Duodenal mucosa (tissue), 2 donors: ENCODE results near the gene MARCHF3.
"Not testable (repeated sequence)": the region's sequence is repeated elsewhere in the genome, so short reads cannot be mapped to it uniquely, and the experiment has no call there.

Experiments used
- H3K27ac ChIP-seq: one replicate; pipeline ENCODE4 v1.7.0; 2013; ENCODE audit warnings: low read depth, low read length
- H3K27me3 ChIP-seq, 2 donors: one replicate each; pipeline ENCODE4 v1.7.0; 2013; ENCODE audit warnings: low read length in 2 of 2, control low read depth in 1 of 2; ENCODE audit not compliant: insufficient read depth in 2 of 2, control insufficient read depth in 1 of 2
- H3K36me3 ChIP-seq, 2 donors: one replicate each; pipeline ENCODE4 v1.7.0; 2013; ENCODE audit warnings: low read length in 2 of 2, control low read depth in 1 of 2; ENCODE audit not compliant: insufficient read depth in 2 of 2, control insufficient read depth in 1 of 2
- H3K4me1 ChIP-seq, 2 donors: one replicate each; pipeline ENCODE4 v1.7.0; 2013; ENCODE audit warnings: low read length in 2 of 2, control low read depth in 1 of 2; ENCODE audit not compliant: insufficient read depth in 2 of 2, control insufficient read depth in 1 of 2
- H3K4me3 ChIP-seq, 2 donors: one replicate each; pipeline ENCODE4 v1.7.0; 2013; ENCODE audit warnings: low read length in 2 of 2, low read depth in 1 of 2
- H3K9ac ChIP-seq, 2 donors: one replicate each; pipeline ENCODE4 v1.7.0; 2013; ENCODE audit warnings: low read length in 2 of 2, low read depth in 1 of 2
- H3K9me3 ChIP-seq, 2 donors: one replicate each; pipeline ENCODE4 v1.7.0; 2013; ENCODE audit warnings: low read length in 2 of 2, control low read depth in 1 of 2; ENCODE audit not compliant: control insufficient read depth in 1 of 2

The MARCHF3 gene

DNA sequence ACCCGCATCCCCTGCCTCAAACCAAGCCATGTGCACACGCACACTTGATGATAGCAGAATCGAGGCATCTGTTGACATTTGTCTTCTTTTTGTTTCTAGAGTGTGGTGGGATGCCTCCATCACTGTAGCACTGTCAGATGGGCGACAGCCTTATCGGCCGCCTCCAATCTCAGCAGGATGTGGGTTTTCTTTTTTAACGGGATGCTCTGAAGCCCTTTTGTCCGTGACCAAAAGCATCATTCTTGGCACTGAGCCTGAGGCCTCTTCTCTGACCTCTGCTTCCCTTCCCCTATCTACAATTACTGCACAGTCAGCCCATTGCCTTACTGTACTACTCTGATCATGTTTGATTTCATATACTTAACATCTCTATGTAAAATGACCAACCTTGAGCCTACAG lies 175.1 kb downstream of the MARCHF3 start:
- no peaks in the 10 kb centered on the region for H3K9me3 ChIP-seq

DNA sequence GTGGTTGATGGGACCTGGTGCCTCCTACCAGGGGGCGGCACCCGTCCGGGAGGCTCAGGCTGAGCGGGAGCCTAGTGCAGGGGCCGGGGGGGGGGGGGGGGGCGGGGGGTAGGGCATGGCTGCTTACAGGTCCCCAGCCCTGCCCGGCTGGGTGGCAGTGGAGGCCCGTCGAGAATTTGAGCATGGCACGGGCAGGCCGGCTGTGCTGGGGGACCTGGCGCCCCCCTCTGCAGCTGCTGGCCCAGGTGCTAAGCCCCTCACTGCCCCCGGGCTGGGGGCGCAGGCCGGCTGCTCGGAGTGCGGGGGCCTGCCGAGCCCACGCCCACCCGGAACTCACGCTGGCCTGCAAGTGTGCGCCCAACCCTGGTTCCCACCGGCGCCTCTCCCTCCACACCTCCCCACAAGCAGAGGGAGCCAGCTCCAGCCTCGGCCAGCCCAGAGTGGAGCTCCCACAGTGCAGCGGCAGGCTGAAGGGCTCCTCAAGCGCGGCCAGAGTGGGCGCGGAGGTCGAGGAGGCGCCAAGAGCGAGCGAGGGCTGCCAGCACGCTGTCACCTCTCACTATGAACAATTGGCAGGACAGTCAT lies 175.7 kb downstream of the MARCHF3 start:
- H3K4me3 ChIP-seq: no peak overlapping the region
- no peaks in the 10 kb centered on the region for H3K27me3 ChIP-seq
- H3K9me3 ChIP-seq: no peaks in the 10 kb centered on the region
- no peaks in the 10 kb centered on the region for H3K36me3 ChIP-seq
- H3K9ac ChIP-seq: no peak overlapping the region
- no peak overlapping the region for H3K27ac ChIP-seq
- H3K4me1 ChIP-seq: peaks cover 0 to 8% of the 10 kb centered on the region in 2 donors

More for the DNA sequence above, 175.1 kb downstream of the MARCHF3 start:
- Histone ChIP-seq H3K4me1 (peaks cover 0 to 8% of the 10 kb centered on the region in 2 donors), H3K9ac (no peak overlapping the region), H3K4me3 (no peak overlapping the region), H3K27me3 (no peaks in the 10 kb centered on the region), H3K36me3 (no peaks in the 10 kb centered on the region), H3K27ac (no peak overlapping the region)

DNA sequence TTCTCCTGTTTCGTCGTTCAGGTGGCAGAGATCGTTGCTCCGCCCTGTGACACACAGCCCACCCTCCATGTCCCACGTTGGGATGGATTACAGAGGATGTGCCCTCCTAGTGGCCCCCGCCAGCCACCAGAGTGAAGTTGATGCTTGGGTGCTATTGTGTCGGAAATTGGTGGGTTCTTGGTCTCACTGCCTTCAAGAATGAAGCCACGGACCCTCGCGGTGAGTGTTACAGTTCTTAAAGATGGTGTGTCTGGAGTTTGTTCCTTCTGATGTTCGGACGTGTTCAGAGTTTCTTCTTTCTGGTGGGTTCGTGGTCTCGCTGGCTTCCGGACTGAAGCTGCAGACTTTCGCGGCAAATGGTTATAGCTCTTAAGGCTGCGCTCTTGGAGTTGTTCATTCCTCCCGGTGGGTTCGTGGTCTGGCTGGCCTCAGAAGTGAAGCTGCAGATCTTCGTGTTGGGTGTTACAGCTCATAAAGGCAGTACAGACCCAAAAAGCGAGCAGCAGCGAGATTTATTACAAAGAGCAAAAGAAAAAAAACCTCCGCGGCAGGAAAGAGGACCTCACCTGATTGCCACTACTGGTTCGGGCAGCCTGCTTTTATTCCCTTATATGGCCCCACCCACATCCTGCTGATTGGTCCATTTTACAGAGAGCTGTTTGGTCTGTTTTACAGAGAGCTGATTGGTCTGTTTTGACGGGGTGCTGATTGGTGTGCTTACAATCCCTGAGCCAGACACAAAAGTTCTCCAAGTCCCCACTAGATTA lies 176.6 kb downstream of the MARCHF3 start:
- not testable (repeated sequence) for H3K27me3 ChIP-seq, H3K9ac ChIP-seq, H3K4me3 ChIP-seq, H3K9me3 ChIP-seq, H3K36me3 ChIP-seq, H3K27ac ChIP-seq
- H3K4me1 ChIP-seq: peaks cover 7 to 14% of the 10 kb centered on the region in 2 donors

DNA sequence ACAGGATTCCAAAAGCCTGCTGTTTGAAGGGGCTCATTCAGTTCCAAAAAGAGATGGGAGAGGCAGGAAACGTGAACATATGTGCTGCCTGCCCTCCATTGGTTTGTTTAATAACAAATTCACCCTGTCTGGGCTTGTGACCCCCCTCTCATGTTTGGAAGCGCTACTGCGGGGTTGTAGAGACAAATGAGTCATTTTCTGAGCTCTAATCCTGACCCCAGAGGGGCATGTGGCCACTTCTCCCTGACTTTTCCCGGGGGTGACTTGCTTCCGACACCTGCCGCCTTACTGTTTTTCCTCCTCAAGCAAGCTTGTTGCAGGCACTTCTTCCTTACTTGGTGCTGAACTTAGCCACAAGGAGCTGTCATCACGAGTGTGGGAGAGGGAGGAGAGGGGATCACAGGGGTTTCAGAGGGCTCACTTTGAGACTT lies 177.5 kb downstream of the MARCHF3 start:
- Histone ChIP-seq H3K36me3 (no peaks in the 10 kb centered on the region), H3K9ac (no peak overlapping the region), H3K27ac (no peak overlapping the region), H3K4me1 (peaks cover 8 to 14% of the 10 kb centered on the region in 2 donors), H3K27me3 (no peaks in the 10 kb centered on the region), H3K4me3 (no peak overlapping the region), H3K9me3 (no peaks in the 10 kb centered on the region)

DNA sequence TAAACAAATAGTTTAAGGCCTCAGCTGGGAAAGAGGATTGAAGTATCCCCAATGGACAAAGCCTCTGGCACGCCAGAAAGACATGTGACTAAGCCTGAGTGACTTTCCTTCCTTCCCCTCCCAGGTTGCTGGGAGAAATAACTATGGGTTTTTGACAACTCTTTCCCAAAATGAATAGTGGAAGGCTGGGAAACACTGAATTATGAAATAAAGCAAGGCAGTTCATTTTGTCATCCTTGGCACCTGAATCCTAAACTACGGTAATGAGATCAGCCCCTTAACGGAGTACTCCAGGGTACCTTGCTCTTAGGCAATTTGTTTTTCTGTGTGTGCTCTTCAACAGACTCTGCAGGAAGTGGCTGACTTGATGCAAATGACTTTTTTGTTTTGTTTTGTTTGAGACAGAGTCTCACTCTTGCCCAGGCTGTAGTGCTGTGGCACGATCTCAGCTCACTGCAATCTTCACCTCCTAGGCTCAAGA lies 178.2 kb downstream of the MARCHF3 start:
- Histone ChIP-seq H3K36me3 (no peaks in the 10 kb centered on the region), H3K9me3 (no peaks in the 10 kb centered on the region), H3K4me1 (peaks cover 8 to 16% of the 10 kb centered on the region in 2 donors), H3K9ac (no peak overlapping the region), H3K27me3 (no peaks in the 10 kb centered on the region), H3K4me3 (no peak overlapping the region), H3K27ac (no peak overlapping the region)

DNA sequence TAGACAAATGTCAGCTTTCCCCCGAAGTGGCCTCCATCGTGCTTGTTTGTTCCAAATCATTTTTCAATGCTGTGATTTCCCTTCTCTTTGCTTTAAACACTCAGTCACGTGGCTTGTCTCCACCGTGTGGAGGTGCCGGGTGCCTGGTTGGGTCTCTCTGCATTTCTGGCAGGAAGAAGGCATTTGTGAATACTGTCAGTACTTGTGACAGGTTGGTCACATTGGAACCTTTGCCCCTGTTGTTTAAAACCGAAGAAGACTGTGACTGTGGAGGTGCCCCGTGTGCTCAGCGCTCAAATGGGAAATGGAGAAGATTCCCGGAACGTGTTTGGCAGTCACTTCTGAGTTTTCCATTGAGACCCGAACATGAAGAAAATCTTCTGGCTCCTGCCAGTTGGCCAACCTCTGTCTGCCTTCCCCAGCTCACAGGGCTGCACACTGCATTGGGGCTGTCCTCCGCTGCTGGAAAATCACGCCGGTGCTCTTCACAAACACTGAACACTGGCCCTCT lies 178.8 kb downstream of the MARCHF3 start:
- Histone ChIP-seq H3K9ac (no peak overlapping the region), H3K9me3 (no peaks in the 10 kb centered on the region), H3K27ac (no peak overlapping the region), H3K36me3 (no peaks in the 10 kb centered on the region), H3K4me1 (peaks cover 8 to 16% of the 10 kb centered on the region in 2 donors), H3K27me3 (no peaks in the 10 kb centered on the region), H3K4me3 (no peak overlapping the region)

DNA sequence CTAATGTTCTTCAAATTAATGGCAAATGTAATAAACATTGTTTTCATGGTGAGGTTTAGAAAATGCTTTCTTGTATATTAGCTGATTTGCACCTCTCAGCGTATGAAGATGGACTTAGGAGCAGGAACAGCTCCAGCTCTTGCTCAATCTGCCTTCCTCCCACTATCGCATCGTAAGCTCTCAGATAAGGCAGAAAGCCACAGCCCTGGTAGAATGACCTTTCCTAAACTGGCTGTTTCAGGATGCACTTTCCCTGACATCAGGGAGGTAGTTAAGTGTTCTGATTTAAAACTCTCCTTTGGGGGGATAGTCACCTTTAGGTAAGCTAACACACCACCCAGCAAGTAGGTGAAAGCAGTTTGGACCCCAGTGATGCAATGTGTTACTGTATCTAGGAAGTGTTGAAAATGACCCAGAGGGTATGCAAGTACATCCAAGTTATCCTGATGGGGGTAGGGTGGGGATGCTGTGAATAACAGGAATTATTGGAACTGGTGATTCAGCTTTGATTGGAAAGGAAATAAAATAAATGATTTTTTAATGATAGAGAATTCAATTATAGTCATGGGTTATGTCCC lies 181.2 kb downstream of the MARCHF3 start:
- Histone ChIP-seq H3K9ac (no peak overlapping the region), H3K4me3 (no peak overlapping the region), H3K27me3 (no peaks in the 10 kb centered on the region), H3K9me3 (no peaks in the 10 kb centered on the region), H3K36me3 (no peaks in the 10 kb centered on the region), H3K27ac (no peak overlapping the region), H3K4me1 (peaks cover 12 to 24% of the 10 kb centered on the region in 2 donors)

DNA sequence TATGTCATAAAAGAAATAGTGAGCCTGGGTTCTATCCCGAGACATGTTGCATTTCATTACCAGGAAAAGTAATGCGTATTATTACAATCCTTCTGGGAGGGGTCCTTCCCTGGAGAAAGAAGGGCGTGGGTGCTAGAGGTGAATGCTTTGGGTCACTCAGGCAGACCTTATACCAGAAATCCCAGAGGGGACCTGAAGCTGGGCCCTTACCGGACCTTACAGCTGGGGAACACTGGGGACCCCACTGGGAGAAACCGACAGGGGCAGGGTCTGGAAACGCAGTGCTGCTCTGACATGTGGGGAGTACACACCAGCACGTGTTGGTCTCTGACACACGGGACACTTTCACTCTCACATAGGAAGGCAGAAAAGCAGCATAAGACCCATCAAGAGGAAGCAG lies 182.1 kb downstream of the MARCHF3 start:
- Histone ChIP-seq H3K36me3 (no peaks in the 10 kb centered on the region), H3K9ac (no peak overlapping the region), H3K27ac (no peak overlapping the region), H3K9me3 (no peaks in the 10 kb centered on the region), H3K27me3 (no peaks in the 10 kb centered on the region), H3K4me1 (peaks cover 12 to 24% of the 10 kb centered on the region in 2 donors), H3K4me3 (no peak overlapping the region)

DNA sequence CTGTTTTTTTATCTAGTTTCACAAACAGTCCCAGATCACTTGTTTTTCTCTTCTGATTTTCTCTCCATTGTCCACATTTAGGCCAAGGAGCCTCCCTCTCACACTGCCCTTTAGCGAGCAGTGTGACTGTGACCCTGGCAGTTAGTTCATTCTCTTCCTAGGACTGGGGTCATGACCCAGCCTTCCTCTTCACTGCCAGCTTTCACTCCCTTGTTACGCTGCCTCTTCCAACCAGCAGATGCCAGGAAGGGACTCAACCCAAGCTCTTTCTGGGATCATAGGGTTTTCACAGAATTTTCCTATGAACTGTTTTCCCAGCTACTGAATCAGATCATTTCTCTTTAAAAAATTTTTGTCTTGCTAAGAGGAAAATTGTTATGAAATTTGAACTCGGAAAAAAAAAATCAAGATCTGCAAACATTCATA lies 182.5 kb downstream of the MARCHF3 start:
- no peak overlapping the region for H3K27ac ChIP-seq
- H3K27me3 ChIP-seq: no peaks in the 10 kb centered on the region

DNA sequence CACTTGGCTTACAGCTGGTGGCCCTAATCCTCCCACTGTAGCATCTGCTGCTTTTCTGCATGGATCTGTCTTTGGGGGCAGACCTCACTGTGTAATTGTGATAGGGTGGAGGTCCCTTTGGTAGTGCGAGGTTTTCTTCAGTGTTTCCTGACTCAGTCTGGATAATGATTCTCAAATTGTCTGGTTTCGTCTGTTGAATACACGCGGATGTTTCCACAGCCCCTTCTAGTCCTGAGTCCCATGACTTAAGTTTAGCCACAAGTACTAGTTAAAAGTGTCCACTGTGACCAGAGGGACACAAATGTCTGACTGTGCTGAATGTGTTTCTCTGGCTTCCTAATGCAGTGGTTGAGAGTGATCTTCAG lies 182.9 kb downstream of the MARCHF3 start:
- H3K27ac ChIP-seq: no peak overlapping the region
- peaks cover 12 to 17% of the 10 kb centered on the region in 2 donors for H3K4me1 ChIP-seq
- no peaks in the 10 kb centered on the region for H3K27me3 ChIP-seq
- H3K4me3 ChIP-seq: no peak overlapping the region
- H3K9me3 ChIP-seq: no peaks in the 10 kb centered on the region
- H3K36me3 ChIP-seq: no peaks in the 10 kb centered on the region
- H3K9ac ChIP-seq: no peak overlapping the region

More for the DNA sequence above, 182.5 kb downstream of the MARCHF3 start:
- Histone ChIP-seq H3K4me1 (peaks cover 12 to 21% of the 10 kb centered on the region in 2 donors), H3K4me3 (no peak overlapping the region), H3K9me3 (no peaks in the 10 kb centered on the region), H3K9ac (no peak overlapping the region), H3K36me3 (no peaks in the 10 kb centered on the region)
